Measurements from ENCODE around the gene CD99L2.

DNA sequence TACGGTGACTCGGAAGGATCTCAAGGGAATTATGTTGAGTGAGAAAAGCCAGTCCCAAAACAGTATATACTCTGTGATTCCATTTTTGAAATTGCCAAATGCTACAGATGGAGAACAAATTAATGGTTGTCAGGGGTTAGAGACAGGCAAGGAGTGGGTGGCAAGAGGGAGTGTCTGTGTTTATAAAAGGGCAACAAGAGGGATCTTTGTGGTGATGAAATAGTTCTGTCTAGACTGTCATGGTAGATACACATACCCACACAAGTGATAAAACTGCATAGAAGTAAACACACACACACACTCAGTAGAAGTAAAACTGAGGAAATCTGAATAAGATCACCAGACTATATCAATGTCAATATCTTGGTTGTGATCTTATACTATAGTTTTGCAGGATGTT is 92.7 kb downstream of the CD99L2 start:
- TF ChIP-seq, protein P1, sequence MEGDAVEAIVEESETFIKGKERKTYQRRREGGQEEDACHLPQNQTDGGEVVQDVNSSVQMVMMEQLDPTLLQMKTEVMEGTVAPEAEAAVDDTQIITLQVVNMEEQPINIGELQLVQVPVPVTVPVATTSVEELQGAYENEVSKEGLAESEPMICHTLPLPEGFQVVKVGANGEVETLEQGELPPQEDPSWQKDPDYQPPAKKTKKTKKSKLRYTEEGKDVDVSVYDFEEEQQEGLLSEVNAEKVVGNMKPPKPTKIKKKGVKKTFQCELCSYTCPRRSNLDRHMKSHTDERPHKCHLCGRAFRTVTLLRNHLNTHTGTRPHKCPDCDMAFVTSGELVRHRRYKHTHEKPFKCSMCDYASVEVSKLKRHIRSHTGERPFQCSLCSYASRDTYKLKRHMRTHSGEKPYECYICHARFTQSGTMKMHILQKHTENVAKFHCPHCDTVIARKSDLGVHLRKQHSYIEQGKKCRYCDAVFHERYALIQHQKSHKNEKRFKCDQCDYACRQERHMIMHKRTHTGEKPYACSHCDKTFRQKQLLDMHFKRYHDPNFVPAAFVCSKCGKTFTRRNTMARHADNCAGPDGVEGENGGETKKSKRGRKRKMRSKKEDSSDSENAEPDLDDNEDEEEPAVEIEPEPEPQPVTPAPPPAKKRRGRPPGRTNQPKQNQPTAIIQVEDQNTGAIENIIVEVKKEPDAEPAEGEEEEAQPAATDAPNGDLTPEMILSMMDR (IDR thresholded peaks at IDR 0.05 in 4 of 5, conservative IDR thresholded peaks at IDR 0.05 in 1 of 5): no peak
- TF ChIP-seq POLR2A (IDR thresholded peaks at IDR 0.05): no peak
